CMK (cell line): ENCODE measurements around the gene PLXNA2.

Experiments
- DNase-seq: peaks from one replicate; pipeline ENCODE4 v3.0.0-alpha.2; 2010; ENCODE audit warnings: low read depth

PLXNA2 gene

GRCh38 chr1:208069908-208070307 lies 174.3 kb downstream of the PLXNA2 start:
- no peak for DNase-seq

GRCh38 chr1:208069317-208069716 lies 174.9 kb downstream of the PLXNA2 start:
- no peak for DNase-seq

DNA sequence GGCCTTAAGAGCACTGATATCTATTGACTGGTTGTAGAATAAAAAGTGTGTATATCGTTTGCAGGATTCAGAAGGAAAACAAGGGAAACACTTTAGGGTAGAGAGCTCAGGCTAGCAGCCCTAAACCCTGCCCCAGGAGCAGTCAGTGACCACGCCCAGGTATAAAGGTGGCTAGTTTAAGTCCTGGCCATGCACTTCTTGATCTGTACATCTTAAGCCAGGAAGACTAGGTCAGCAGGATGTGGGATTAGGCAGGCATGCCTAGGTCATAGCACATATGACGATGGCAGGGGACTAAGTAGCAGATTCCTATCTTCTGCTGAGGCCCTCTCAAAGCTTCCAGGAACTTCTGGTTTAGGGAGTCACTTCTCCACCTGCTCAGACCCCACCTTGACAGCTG lies 175.3 kb downstream of the PLXNA2 start:
- no peak for DNase-seq

DNA sequence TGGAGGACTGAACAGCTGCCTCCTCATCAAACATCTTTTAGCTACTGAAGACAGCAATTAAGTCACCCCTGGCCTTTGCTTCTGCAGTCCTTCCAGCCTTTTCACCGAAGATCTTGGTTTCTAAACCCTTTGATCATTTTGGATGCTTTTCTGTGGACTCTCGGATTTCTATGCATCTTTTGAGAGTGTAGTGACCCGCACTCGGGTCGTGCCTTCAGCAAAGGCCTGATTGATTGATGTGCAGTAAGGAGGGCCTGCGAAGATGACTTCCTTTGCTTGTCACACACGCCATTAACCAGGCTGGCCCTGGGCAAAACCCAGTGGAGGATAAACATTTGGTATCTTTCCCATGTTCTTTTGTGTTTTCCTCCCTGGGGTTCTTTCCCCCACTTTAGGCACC lies 175.8 kb downstream of the PLXNA2 start:
- no peak for DNase-seq

DNA sequence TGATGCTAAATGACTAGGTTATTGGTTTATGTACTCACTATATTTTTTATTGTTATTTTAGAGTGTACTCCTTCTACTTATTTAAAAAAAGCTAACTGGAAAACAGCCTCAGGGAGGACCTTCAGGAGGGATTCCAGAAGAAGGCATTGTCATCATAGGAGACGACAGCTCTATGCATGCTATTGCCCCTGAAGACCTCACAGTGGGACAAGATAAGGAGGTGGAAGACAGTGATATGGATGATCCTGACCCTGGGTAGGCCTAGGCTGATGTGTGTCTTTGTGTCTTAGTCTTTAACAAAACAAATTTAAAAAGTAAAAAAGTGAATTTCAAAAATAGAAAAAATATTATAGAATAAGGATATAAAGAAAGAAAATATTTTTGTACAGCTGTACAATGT lies 177.6 kb downstream of the PLXNA2 start:
- no peak for DNase-seq

- no peak for DNase-seq
Observed at GRCh38 chr1:208065862-208066261, 178.3 kb downstream of the PLXNA2 start.

- DNase-seq, result no peak
Observed at GRCh38 chr1:208061632-208062031, 182.6 kb downstream of the PLXNA2 start.

GRCh38 chr1:208061118-208061517 lies 183.1 kb downstream of the PLXNA2 start:
- DNase-seq, result no peak

DNA sequence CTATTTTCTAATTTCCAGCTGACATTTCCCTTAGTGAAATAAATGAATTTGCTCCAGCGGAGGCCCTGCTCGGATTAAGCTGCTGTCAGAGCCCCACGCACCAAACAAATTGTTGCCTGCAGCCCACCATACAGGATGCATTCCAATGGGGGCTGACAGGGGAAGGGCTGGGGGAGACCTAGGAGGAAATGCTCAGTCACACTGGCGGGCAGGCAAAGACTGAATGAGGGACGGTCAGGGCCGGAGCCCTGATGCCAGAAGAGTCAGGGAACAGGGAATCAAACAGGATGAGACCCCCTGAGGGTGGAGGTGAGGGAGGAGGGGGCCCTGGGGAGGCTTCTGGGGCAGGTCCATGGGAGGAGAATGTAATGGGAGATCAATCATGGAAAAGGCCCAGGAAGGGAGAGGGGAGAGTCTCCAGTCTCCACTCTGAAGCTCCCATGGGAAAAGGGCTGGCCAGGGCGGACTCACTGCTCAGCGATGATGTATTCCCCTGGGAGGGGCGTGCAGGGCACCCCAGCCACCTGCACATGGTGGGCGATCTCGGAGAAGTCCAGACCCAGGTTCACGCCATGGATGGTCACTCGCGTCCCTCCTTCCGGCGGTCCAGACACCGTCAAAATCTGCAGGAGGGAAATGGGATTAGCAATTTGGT lies 183.8 kb downstream of the PLXNA2 start:
- DNase-seq, result no peak

- DNase-seq, result no peak
Observed at GRCh38 chr1:208059409-208060001, 184.7 kb downstream of the PLXNA2 start.

- no peak for DNase-seq
Observed at GRCh38 chr1:208058756-208059155, 185.4 kb downstream of the PLXNA2 start.

GRCh38 chr1:208058267-208058666 lies 185.9 kb downstream of the PLXNA2 start:
- DNase-seq, result no peak

DNA sequence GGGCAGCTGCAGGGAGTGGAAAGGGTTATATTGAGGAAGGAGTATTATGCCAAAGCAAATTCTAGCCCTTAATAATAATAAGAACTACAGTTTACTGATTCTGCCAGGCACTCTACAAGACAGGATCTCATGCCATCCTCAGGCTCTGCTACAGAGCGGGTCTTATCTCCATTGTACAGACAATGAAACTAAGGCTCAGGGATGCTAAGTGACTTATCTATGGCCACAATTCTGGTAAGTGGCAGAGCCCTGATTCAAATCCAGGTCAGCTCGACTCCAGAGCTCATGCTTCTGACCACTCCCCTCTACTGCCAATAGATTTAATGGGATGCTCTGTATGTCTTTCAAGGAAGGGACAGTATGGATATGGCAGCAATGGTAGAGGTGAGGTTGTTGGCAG lies 187.1 kb downstream of the PLXNA2 start:
- DNase-seq, result no peak

- no peak for DNase-seq
Observed at GRCh38 chr1:208055535-208055934, 188.6 kb downstream of the PLXNA2 start.

DNA sequence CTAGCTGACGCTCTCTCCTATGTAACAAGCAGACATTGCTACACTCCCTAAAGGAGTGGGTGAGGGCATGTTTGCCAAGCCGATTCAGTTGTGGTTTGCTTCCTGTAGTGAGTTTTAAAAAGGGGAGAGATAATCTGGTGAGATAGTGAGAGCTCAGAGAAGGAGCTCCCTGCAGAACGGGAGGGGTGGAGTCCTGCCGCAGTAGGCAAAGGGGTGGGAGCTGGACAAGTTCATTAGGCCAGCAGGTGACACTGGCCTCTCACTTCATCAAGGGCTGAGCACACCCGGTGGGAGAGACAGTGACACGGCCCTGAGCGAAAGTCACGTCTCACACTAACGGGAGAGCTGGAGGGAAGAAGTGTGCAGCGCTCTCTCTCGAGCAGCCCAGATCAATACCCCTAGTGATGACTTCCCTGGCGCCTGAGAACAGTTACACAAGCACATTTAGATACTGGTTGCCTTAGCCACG lies 189.2 kb downstream of the PLXNA2 start:
- no peak for DNase-seq

DNA sequence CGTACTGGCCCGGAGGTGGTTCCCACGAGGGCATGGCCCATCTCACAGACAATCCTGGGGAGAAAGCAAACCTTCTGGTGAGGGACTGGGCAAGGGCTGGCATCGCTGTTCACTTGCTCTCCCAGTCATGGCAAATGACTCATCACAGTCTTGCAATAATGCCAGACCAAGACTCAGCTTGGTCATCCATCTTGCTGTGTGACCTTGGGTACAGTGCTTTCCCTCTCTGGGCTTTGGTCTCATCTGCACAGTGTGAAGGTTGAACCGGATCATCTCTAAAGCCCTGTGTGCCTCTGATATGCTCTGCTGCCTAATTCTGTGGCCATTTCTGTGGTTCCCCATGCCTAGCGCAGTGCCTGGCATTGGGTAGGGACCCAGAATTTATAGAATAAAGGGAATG lies 189.7 kb downstream of the PLXNA2 start:
- no peak for DNase-seq

- DNase-seq, result no peak
Observed at GRCh38 chr1:208053661-208054060, 190.5 kb downstream of the PLXNA2 start.

- no peak for DNase-seq
Observed at GRCh38 chr1:208052926-208053407, 191.2 kb downstream of the PLXNA2 start.

DNA sequence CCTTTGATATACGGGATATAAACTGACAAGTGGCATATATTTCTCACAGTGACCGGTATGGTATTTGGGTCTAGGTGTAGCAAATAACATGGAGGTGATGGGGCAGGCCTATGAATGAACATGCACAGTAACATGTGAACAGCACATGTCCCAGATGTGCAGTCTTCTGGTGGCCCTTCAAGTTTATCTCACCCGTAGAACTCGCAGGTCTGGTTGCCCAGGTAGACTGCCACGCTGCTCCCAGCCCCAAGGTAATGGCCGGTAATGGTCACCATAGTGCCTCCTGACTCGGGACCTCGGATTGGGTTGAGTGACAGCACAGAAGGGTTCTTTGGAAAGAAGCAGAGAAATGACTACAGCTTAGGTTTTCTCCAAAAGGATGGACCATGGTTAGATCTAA lies 192.0 kb downstream of the PLXNA2 start:
- DNase-seq, result no peak

DNA sequence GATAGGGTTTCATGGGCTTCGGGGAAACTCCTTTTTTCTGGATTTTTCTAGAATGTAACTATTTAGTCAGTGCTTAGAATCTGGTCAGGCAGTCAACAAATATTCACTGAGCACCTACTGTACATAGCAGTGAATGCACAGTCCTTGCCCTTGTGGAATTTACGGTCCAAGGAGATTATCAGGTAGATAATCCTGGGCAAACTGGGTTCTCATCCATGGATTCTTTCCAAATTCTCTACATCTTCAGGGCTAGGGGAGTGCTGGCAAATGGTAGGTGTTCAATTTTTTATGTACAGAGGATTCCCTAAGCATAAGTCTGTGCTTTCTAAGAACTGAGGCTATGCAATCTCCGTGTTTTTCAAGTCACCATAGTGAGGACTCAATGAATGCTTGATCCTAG lies 192.5 kb downstream of the PLXNA2 start:
- DNase-seq, result no peak

GRCh38 chr1:208048904-208049303 lies 195.3 kb downstream of the PLXNA2 start:
- no peak for DNase-seq

DNA sequence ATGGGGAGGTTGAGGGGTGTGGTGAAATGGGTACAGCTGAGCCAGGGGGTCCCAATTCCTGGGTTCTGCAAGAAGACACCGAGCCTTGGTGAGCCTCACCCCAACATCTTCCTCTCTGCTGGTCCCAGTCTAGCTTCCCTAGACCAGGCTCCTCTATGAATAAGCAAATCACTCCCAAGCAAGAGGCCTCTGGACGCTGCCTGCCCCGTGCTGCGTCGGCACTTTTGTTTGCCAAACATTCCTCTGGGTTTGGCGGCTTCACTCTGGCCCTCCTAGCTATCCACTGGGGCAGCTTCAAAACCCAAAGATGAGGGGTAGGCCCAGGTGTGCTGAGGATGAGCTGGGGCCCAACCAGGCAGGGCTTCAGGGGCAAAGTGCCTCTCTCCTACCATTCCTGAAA lies 196.2 kb downstream of the PLXNA2 start:
- DNase-seq, result no peak

DNA sequence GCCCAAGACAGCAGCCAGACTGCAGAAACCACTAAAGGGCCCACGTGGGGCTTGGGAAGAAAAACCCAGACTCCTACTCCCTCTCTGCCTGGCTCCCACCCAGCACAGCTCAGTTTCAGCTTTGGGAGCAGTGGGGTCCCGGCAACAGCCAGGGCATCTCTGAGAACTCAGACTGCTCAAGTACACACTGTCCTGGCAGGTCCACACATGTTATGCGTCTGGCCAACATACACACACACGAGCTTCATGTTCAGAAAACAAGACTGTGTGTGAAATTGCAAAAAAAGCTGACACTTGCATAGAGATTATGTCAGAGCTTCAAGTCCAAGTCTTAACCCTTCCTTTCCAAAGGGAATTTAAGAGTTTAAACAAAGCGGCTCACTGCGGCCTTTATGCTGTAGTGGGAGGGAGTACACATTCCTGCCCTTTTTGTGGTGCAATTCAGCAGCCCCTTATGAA lies 196.7 kb downstream of the PLXNA2 start:
- DNase-seq, result no peak
